HepG2 (cell line): Measurements from ENCODE around the gene SLC35G2. TPM values are rescaled to one million over a fixed set of nuclear protein-coding genes. Genes with fewer than 3 reads are reported as not detected.

Source experiments
- ATAC-seq: fragments of 200-7000 bp; cut with Tn5 transposase; 3 replicates; pipeline ENCODE4 v1.9.1; 2020; ENCODE audit warnings: mild to moderate bottlenecking, moderate library complexity
- BruUV-seq: library from RNA; stranded (reverse); fragments of 400-500 nt; replicated peaks from 2 replicates; lab custom pipeline; 2021; lab: Mats Ljungman, UMichigan
- CTCF ChIA-PET: fragments of 300-600 bp; formaldehyde crosslinking; extraction: SDS; loops from one replicate; lab custom pipeline; 2021; ENCODE audit warnings: low total read pairs, inconsistent platforms, low intra/inter-chr PET ratio; lab: Yijun Ruan, JAX
- POLR2A ChIA-PET: fragments of 350-600 bp; sonication (Branson Sonifier 250); formaldehyde crosslinking; loops from one replicate; lab custom pipeline; 2020; ENCODE audit warnings: antibody characterized with exemption, inconsistent platforms; lab: Yijun Ruan, JAX
- DNase-seq: peaks from one replicate; pipeline ENCODE4 v3.0.0-alpha.2; 2015; ENCODE audit warnings: low spot score
- FAIRE-seq: peaks from 3 replicates; lab custom pipeline; 2011; peaks lifted over from hg19 to GRCh38; lab: Jason Lieb, UNC
- H2AFZ ChIP-seq: one replicate; pipeline ENCODE4 v1.6.1; 2011; ENCODE audit warnings: low read length, inconsistent platforms
- H3K27ac ChIP-seq: fragments of 300-600 bp; 3 replicates; pipeline ENCODE4 v1.8.0; 2011; ENCODE audit warnings: mixed run types, mild to moderate bottlenecking, mixed read lengths, low read length, inconsistent platforms; ENCODE audit not compliant: insufficient read depth; ENCODE audit errors: extremely low read length
- H3K27me3 ChIP-seq, 2 experiments: fragments of 200-600 bp in 1 of 2; 2 replicates in 1 of 2; 3 replicates in 1 of 2; pipeline versions ENCODE4 v1.6.0 to v1.8.0; 2011; ENCODE audit warnings: low read length in 2 of 2, mild to moderate bottlenecking in 2 of 2, moderate library complexity in 2 of 2, inconsistent platforms in 1 of 2; ENCODE audit not compliant: insufficient read depth in 2 of 2, control insufficient read depth in 1 of 2
- H3K36me3 ChIP-seq, 2 experiments: fragments of 200-600 bp in 1 of 2; replicated peaks in 1 of 2; 2 replicates in 1 of 2; 3 replicates in 1 of 2; pipeline versions ENCODE4 v1.5.1 to v1.8.0; 2011; ENCODE audit warnings: low read length in 2 of 2, inconsistent platforms in 1 of 2; ENCODE audit not compliant: insufficient read depth in 2 of 2, control insufficient read depth in 1 of 2
- H3K4me1 ChIP-seq: 2 replicates; pipeline ENCODE4 v1.5.1; 2012; ENCODE audit warnings: low read length, inconsistent platforms; ENCODE audit not compliant: insufficient read depth
- H3K4me2 ChIP-seq: 2 replicates; pipeline ENCODE4 v1.6.0; 2011; ENCODE audit warnings: low read depth, low read length, inconsistent platforms
- H3K4me3 ChIP-seq, 3 experiments: fragments of 200-600 bp in 1 of 3; sonication (generic), shearing (Covaris generic) in 1 of 3; replicated peaks in 1 of 3; 2 replicates each; pipeline ENCODE4 v1.5.1; 2011 to 2016; ENCODE audit warnings: low read length in 3 of 3, inconsistent platforms in 2 of 3, low read depth in 2 of 3, mild to moderate bottlenecking in 2 of 3, control low read depth in 1 of 3, mixed read lengths in 1 of 3; ENCODE audit not compliant: insufficient read depth in 1 of 3
- H3K79me2 ChIP-seq: one replicate; pipeline ENCODE4 v1.6.1; 2011; ENCODE audit warnings: low read length, inconsistent platforms; ENCODE audit not compliant: insufficient read depth
- H3K9ac ChIP-seq: 2 replicates; pipeline ENCODE4 v1.6.0; 2011; ENCODE audit warnings: mild to moderate bottlenecking, low read depth, low read length, inconsistent platforms; ENCODE audit not compliant: insufficient read depth
- H3K9me3 ChIP-seq: 2 replicates; pipeline ENCODE4 v1.5.1; 2012; ENCODE audit warnings: mild to moderate bottlenecking, low read length
- H4K20me1 ChIP-seq: 2 replicates; pipeline ENCODE4 v1.6.0; 2011; ENCODE audit warnings: inconsistent platforms, mild to moderate bottlenecking, low read length, moderate library complexity; ENCODE audit not compliant: insufficient read depth
- THAP9 ChIP-seq: sonication (generic); formaldehyde crosslinking; IDR thresholded peaks from 2 replicates; pipeline ENCODE4; 2020; ENCODE audit warnings: missing genetic modification reagents, mild to moderate bottlenecking, borderline replicate concordance
- ZBTB33 ChIP-seq: sonication (generic); formaldehyde crosslinking; IDR thresholded peaks from 2 replicates; pipeline ENCODE4 v1.4.0; 2020; ENCODE audit warnings: missing genetic modification reagents
- WGBS: methylation state at CpG from one replicate; pipeline ENCODE4 v1.1.6; 2017; ENCODE audit warnings: low lambda C conversion rate; 5-methylcytosine and 5-hydroxymethylcytosine counted together
- in situ Hi-C: cut with HindIII; loops from 2 replicates; pipeline ENCODE4 v1.10.0; 2017; ENCODE audit warnings: low pct_unique_long_range_greater_than_20kb; ENCODE audit not compliant: extremely low pct_ligation_motif_present
- intact Hi-C: fragments of 100-400 bp; cut with micrococcal nuclease; formaldehyde crosslinking; loops from one replicate; pipeline ENCODE4 v1.10.0; 2022; ENCODE audit not compliant: unreplicated experiment
- polyA plus RNA-seq, 8 experiments: library from polyadenylated mRNA; depleted of rRNA in 3 of 8; stranded (reverse) in 7 of 8; unstranded in 1 of 8; fragments of >200 nt; fragmentation: Illumina TruSeq in 4 of 8; extraction: Trizol in 4 of 8; gene quantifications; 2 replicates each; pipeline versions ENCODE4 v1.2.1 to v1.2.3, GENCODE V29; 2011 to 2016; ENCODE audit warnings: low read depth in 4 of 8, missing spikeins in 1 of 8, mixed read lengths in 1 of 8; ENCODE audit not compliant: insufficient read depth in 1 of 8
- total RNA-seq, 5 experiments: library from RNA; depleted of rRNA; stranded (reverse); fragments of >200 nt; fragmentation: Illumina TruSeq; extraction: Trizol; gene quantifications; 2 replicates each; pipeline ENCODE4 v1.2.3, GENCODE V29; 2016; ENCODE audit warnings: low read depth in 1 of 5

SLC35G2 gene
- total and polyA plus RNA-seq, 2 of the 13 experiments (the other 11 are each of a cell fraction or from before 2014, with no cell fraction given), result 7.6 to 10.3 TPM

DNA sequence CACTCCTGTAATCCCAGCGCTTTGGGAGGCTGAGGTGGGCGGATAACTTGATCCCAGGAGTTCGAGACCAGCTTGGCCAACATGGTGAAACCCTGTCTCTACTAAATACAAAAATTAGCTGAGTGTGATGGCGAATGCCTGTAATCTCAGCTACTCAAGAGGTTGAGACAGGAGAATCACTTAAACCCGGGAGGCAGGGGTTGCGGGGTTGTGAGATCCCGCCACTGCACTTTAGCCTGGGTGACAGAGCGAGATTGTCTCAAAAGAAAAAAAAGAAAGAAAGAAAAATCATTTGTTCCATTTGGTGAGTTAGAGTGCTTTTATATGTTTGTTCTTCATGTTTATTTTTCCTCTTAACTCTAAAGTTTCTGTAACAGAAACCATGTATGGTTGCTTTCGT, 50.4 kb downstream of the SLC35G2 start:
- H3K9ac ChIP-seq, result no peak overlapping the region
- 0 out of 5 replicates have a peak, but pooled peaks cover 0 to 8% of the 10 kb centered on the region in 2 experiments for H3K36me3 ChIP-seq
- no peak overlapping the region for H3K4me3 ChIP-seq
- H4K20me1 ChIP-seq, result peaks cover 18% of the 10 kb centered on the region
- WGBS, result 98% methylated on average over 9 of the region's 9 CpGs
- no peak overlapping the region for H2AFZ ChIP-seq
- peaks cover 91% of the 10 kb centered on the region for H3K79me2 ChIP-seq
- H3K27me3 ChIP-seq, result no peaks in the 10 kb centered on the region
- no peaks in the 10 kb centered on the region for H3K9me3 ChIP-seq
- ChIA-PET CTCF (no interaction called here), POLR2A (no interaction called here)
- FAIRE-seq, result no peak
- DNase-seq, result no peak
- H3K4me1 ChIP-seq, result peaks cover 65% of the 10 kb centered on the region
- in situ Hi-C loops (no loop called here), intact Hi-C loops (no loop called here)
- H3K27ac ChIP-seq, result no peak overlapping the region
- ATAC-seq, result no peak
- H3K4me2 ChIP-seq, result no peak overlapping the region
- no TSS peak for BruUV-seq
- TF ChIP-seq THAP9 (no peak), ZBTB33 (CRISPR knock-in tag) (peak; percentile 68; the same call in 1 of the 2 replicates)
